Peyer's patch (tissue), 4 donors: ENCODE measurements around the gene DCDC2B. TPM values are rescaled to one million over a fixed set of nuclear protein-coding genes. Genes with fewer than 3 reads are reported as not detected.

Experiments used
- DNase-seq, 3 donors: peaks; one replicate each; pipeline ENCODE4 v3.0.0-alpha.2; 2017 to 2019
- H3K27ac ChIP-seq, 4 donors: fragments of 200-600 bp; sonication (generic); one replicate each; pipeline ENCODE4 v1.5.1; 2016 to 2019
- H3K27me3 ChIP-seq, 2 donors: fragments of 200-600 bp; sonication (generic); one replicate each; pipeline ENCODE4 v1.5.1; 2019
- H3K36me3 ChIP-seq, 3 donors: fragments of 200-600 bp; sonication (generic); one replicate each; pipeline ENCODE4 v1.5.1; 2016 to 2019
- H3K4me1 ChIP-seq, 4 donors: fragments of 200-600 bp; sonication (generic); one replicate each; pipeline ENCODE4 v1.5.1; 2016 to 2019
- H3K4me3 ChIP-seq, 4 donors: fragments of 200-600 bp; sonication (generic); 1 replicate in 3 of 4; 2 replicates in 1 of 4; pipeline ENCODE4 v1.5.1; 2016 to 2019; ENCODE audit warnings: mild to moderate bottlenecking in 1 of 4
- H3K9me3 ChIP-seq, 4 donors: fragments of 200-600 bp; sonication (generic); one replicate each; pipeline ENCODE4 v1.5.1; 2016 to 2019; ENCODE audit warnings: mild to moderate bottlenecking in 1 of 4
- CTCF ChIP-seq, 6 experiments: fragments of 450-650 bp in 4 of 6; fragments of 200-600 bp in 2 of 6; sonication (generic) in 1 of 6; IDR thresholded peaks; one replicate each; pipeline ENCODE4 v1.5.1; 2017 to 2019; ENCODE audit warnings: antibody characterized with exemption in 6 of 6, mild to moderate bottlenecking in 3 of 6, moderate library complexity in 1 of 6
- POLR2A ChIP-seq, 2 donors: fragments of 450-650 bp; IDR thresholded peaks; one replicate each; pipeline ENCODE4 v1.5.1; 2017; ENCODE audit warnings: antibody characterized with exemption in 2 of 2, mild to moderate bottlenecking in 2 of 2, moderate library complexity in 2 of 2
- total RNA-seq, 4 donors: library from RNA; depleted of rRNA; stranded (reverse); fragments of >200 nt; gene quantifications; one replicate each; pipeline ENCODE4 v1.1.0, GENCODE V29; 2016

Gene DCDC2B
- total RNA-seq, 4 donors from 2014 or later: 0.85 TPM; not detected in 3

GRCh38 chr1:32199043-32199716, 9.7 kb upstream of the DCDC2B start:
- no peaks in the 10 kb centered on the region for H3K9me3 ChIP-seq
- peaks cover 0 to 26% (median 6%) of the 10 kb centered on the region in 4 donors for H3K4me1 ChIP-seq
- H3K36me3 ChIP-seq: peaks cover 0 to 41% (median 0%) of the 10 kb centered on the region in 3 donors
- H3K27ac ChIP-seq: peak overlapping the region in 2 of 4 donors; percentile 73 to 76
- H3K27me3 ChIP-seq: no peaks in the 10 kb centered on the region
- no peak overlapping the region for H3K4me3 ChIP-seq
- no peak for DNase-seq
- TF ChIP-seq CTCF (IDR thresholded peaks at IDR 0.05): no peak

- H3K27ac ChIP-seq: peak overlapping the region; percentile 45 to 78 (median 74)
- H3K4me1 ChIP-seq: peaks cover 0 to 26% (median 6%) of the 10 kb centered on the region in 4 donors
- no peak for TF ChIP-seq POLR2A (IDR thresholded peaks at IDR 0.05)
- TF ChIP-seq CTCF (IDR thresholded peaks at IDR 0.05): no peak
- H3K27me3 ChIP-seq: no peaks in the 10 kb centered on the region
- H3K4me3 ChIP-seq: peak overlapping the region in 1 of 4 donors; percentile 73
- DNase-seq: no peak
- peaks cover 0 to 36% (median 0%) of the 10 kb centered on the region in 3 donors for H3K36me3 ChIP-seq
- H3K9me3 ChIP-seq: no peaks in the 10 kb centered on the region
Measured at GRCh38 chr1:32199717-32200072, 9.2 kb upstream of the DCDC2B start.

GRCh38 chr1:32200226-32201010, 8.5 kb upstream of the DCDC2B start, which contains the start of gene CCDC28B:
TSS of gene CCDC28B (plus strand) at chr1:32200595. CDS start at chr1:32201936, 1,341 bp downstream.
- no peaks in the 10 kb centered on the region for H3K9me3 ChIP-seq
- H3K36me3 ChIP-seq: peaks cover 0 to 29% (median 0%) of the 10 kb centered on the region in 3 donors
- H3K4me1 ChIP-seq: peaks cover 0 to 32% (median 9%) of the 10 kb centered on the region in 4 donors
- peak; percentile 63 to 74 (median 65) for DNase-seq
- peak within 1 kb of the TSS; percentile 37 to 73 (median 62) for H3K4me3 ChIP-seq
- peak within 1 kb of the TSS; percentile 45 to 78 (median 74) for H3K27ac ChIP-seq
- H3K27me3 ChIP-seq: no peaks in the 10 kb centered on the region
- TF ChIP-seq POLR2A (IDR thresholded peaks at IDR 0.05) (no peak), CTCF (IDR thresholded peaks at IDR 0.05) (no peak)

DNA sequence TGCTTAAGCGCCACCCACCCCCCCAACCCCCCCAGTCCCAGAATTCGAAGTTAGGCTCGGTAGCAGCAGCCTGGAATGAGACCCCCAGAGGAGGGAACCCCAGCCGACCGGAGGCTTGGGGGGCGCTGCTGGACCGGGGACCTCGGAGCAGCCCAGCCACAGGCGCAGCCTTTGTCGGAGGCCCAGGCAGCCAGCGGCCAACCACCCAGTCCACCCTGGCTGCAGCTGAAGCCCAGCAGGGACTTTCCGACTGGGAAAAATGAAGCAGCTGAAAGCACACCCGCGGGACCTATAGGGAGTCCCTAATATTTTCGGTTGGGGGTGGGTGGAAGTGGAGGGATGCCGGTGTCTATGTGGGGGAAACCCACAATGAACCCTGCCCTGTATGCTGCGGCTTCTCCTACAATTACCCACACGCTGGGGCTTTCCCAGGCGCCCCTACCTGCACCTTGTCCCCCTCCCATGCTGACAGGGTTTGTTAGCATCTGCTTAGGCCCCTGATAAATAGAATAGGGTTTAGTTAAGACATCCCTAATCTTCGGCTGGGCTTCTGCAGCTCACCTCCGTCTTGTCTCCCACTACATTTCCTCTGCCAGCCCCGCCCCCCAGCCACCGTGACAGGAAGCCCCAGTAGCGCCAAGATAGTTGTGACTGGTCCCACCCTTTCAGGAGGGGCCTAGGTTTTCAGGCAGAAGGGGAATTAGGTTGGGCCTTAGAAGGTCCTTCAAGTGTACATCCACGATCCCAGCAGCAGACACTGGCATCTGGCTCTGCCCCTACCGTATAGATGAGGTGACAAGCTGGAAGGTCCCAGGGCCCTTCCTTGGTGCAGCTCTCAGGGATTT, 7.7 kb upstream of the DCDC2B start:
- TF ChIP-seq POLR2A (IDR thresholded peaks at IDR 0.05): no peak
- TF ChIP-seq CTCF (IDR thresholded peaks at IDR 0.05): peak in 1 of 6 experiments; percentile 7
- Histone ChIP-seq H3K9me3 (no peaks in the 10 kb centered on the region), H3K36me3 (peaks cover 0 to 21% (median 0%) of the 10 kb centered on the region in 3 donors), H3K27me3 (no peaks in the 10 kb centered on the region), H3K4me1 (peaks cover 0 to 37% (median 14%) of the 10 kb centered on the region in 4 donors), H3K4me3 (peak overlapping the region; percentile 37 to 73 (median 62)), H3K27ac (peak overlapping the region; percentile 45 to 78 (median 74))
- peak; percentile 67 to 96 (median 93) for DNase-seq

- DNase-seq: no peak
- H3K9me3 ChIP-seq: no peaks in the 10 kb centered on the region
- TF ChIP-seq CTCF (IDR thresholded peaks at IDR 0.05): no peak
- no peaks in the 10 kb centered on the region for H3K36me3 ChIP-seq
- H3K4me3 ChIP-seq: peak overlapping the region; percentile 55 to 64 (median 56)
- peaks cover 0 to 43% (median 15%) of the 10 kb centered on the region in 4 donors for H3K4me1 ChIP-seq
- H3K27ac ChIP-seq: peak overlapping the region in 2 of 4 donors; percentile 58 to 61
- H3K27me3 ChIP-seq: no peaks in the 10 kb centered on the region
Measured at GRCh38 chr1:32204943-32205361, 3.9 kb upstream of the DCDC2B start.
